ENCODE data around the gene TBX4. TPM values are rescaled to one million over a fixed set of nuclear protein-coding genes. Genes with fewer than 3 reads are reported as not detected.

Gene TBX4
- total RNA-seq, 1 experiment from 2014 or later, result not detected

- no peaks in the 10 kb centered on the region for H3K79me1 ChIP-seq (ENCODE audit: insufficient read depth, low read depth, low read length, poor library complexity, severe bottlenecking)
- no peak overlapping the region for H4K91ac ChIP-seq (ENCODE audit: insufficient read length, low read depth, low read length)
- H3K56ac ChIP-seq (ENCODE audit: insufficient read length, low read depth, low read length), result no peak overlapping the region
- H2BK15ac ChIP-seq (ENCODE audit: low read depth, low read length), result no peak overlapping the region
- H3K4me1 ChIP-seq (ENCODE audit: insufficient read depth, low read length), result no peaks in the 10 kb centered on the region; the same call in 1 of the 2 replicates
- no peak overlapping the region for H2BK12ac ChIP-seq (ENCODE audit: insufficient read length, low read depth, low read length)
- TF ChIP-seq, protein P1, sequence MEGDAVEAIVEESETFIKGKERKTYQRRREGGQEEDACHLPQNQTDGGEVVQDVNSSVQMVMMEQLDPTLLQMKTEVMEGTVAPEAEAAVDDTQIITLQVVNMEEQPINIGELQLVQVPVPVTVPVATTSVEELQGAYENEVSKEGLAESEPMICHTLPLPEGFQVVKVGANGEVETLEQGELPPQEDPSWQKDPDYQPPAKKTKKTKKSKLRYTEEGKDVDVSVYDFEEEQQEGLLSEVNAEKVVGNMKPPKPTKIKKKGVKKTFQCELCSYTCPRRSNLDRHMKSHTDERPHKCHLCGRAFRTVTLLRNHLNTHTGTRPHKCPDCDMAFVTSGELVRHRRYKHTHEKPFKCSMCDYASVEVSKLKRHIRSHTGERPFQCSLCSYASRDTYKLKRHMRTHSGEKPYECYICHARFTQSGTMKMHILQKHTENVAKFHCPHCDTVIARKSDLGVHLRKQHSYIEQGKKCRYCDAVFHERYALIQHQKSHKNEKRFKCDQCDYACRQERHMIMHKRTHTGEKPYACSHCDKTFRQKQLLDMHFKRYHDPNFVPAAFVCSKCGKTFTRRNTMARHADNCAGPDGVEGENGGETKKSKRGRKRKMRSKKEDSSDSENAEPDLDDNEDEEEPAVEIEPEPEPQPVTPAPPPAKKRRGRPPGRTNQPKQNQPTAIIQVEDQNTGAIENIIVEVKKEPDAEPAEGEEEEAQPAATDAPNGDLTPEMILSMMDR (conservative IDR thresholded peaks at IDR 0.05), result no peak
- H3K4me2 ChIP-seq (ENCODE audit: insufficient read depth, insufficient read length, low read length), result no peak overlapping the region
- Mint-ChIP-seq H3K4me1 (peaks cover 27 to 42% of the 10 kb centered on the region in 2 experiments), H3K9me3 (peaks cover 9 to 11% of the 10 kb centered on the region in 2 experiments), H3K4me3 (no peak overlapping the region), H3K27ac (no peak overlapping the region), H3K27me3 (ENCODE audit: low read depth) (peaks cover 99% of the 10 kb centered on the region), H3K36me3 (ENCODE audit: insufficient read depth in 1 of 3, low read depth in 3 of 3) (peaks cover 0 to 2% (median 0%) of the 10 kb centered on the region in 3 experiments; a peak in 1 of 7 replicates)
- no peak overlapping the region for H2BK20ac ChIP-seq (ENCODE audit: low read depth, low read length, poor library complexity, severe bottlenecking)
- H3K14ac ChIP-seq (ENCODE audit: insufficient read depth, low read length), result no peak overlapping the region
- H3K27ac ChIP-seq (ENCODE audit: insufficient read length, low read depth, low read length), result no peak overlapping the region
- no peak overlapping the region for H2BK5ac ChIP-seq (ENCODE audit: insufficient read length, low read length)
- peaks cover 92% of the 10 kb centered on the region for H3K27me3 ChIP-seq (ENCODE audit: insufficient read depth, low read length)
- H3K9me3 ChIP-seq (ENCODE audit: control insufficient read depth, low read depth, low read length), result no peaks in the 10 kb centered on the region
- H4K20me1 ChIP-seq (ENCODE audit: control insufficient read depth, insufficient read depth, insufficient read length), result peaks cover 2% of the 10 kb centered on the region
- H3K18ac ChIP-seq (ENCODE audit: insufficient read length, low read depth, low read length), result no peak overlapping the region
- H3K4ac ChIP-seq (ENCODE audit: low read depth, low read length), result no peak overlapping the region
- H4K5ac ChIP-seq (ENCODE audit: insufficient read length, low read depth, low read length), result no peak overlapping the region
- no peak overlapping the region for H2AK5ac ChIP-seq (ENCODE audit: insufficient read length, low read length)
- H3T11ph ChIP-seq (ENCODE audit: low read length), result no peak overlapping the region
- no peak overlapping the region for H3K23ac ChIP-seq (ENCODE audit: insufficient read length, low read depth, low read length)
- peaks cover 13% of the 10 kb centered on the region for H3K23me2 ChIP-seq (ENCODE audit: insufficient read length, low read depth, low read length, poor library complexity, severe bottlenecking)
- no peaks in the 10 kb centered on the region for H3K79me2 ChIP-seq (ENCODE audit: insufficient read depth, low read length)
- H2BK120ac ChIP-seq (ENCODE audit: low read depth, low read length, poor library complexity, severe bottlenecking), result no peak overlapping the region
- no peak overlapping the region for H4K8ac ChIP-seq (replicated peaks; ENCODE audit: insufficient read length, low read depth, low read length)
- WGBS (ENCODE audit: extremely low coverage, insufficient read length, low lambda C conversion rate), result no CpG with 5 or more reads among the region's 47 CpGs
- DNase-seq, result no peak
- no peak overlapping the region for H2AFZ ChIP-seq (ENCODE audit: low read length)
- no peak overlapping the region for H3K9ac ChIP-seq (ENCODE audit: extremely low read depth, insufficient read length, low read length)
These were observed 3.9 kb downstream of the TBX4 start for GRCh38 chr17:61456061-61456681.

All from H9 (cell line).